Psoas muscle (tissue), 8 donors: Measurements from ENCODE around the gene SETD2. TPM values are rescaled to one million over a fixed set of nuclear protein-coding genes. Genes with fewer than 3 reads are reported as not detected.
A peak's percentile ranks its signal among the peaks of the same experiment; 100 is the strongest.
"Not testable (repeated sequence)": the region's sequence is repeated elsewhere in the genome, so short reads cannot be mapped to it uniquely, and the experiment has no call there.

Experiments
- ATAC-seq, 4 donors: fragments of 200-7000 bp; cut with Tn5 transposase; one replicate each; pipeline ENCODE4 v1.9.1; 2020; ENCODE audit warnings: moderate library complexity in 3 of 4, mild to moderate bottlenecking in 2 of 4
- DNase-seq, 2 donors: peaks; one replicate each; pipeline ENCODE4 v3.0.0-alpha.2; 2020
- H3K27ac ChIP-seq: fragments of 200-600 bp; one replicate; pipeline ENCODE4 v1.8.0; 2022
- H3K27me3 ChIP-seq, 3 donors: fragments of 200-600 bp in 1 of 3; one replicate each; pipeline versions ENCODE4 v1.6.1 to v1.8.0; 2013 to 2022; ENCODE audit warnings: low read length in 2 of 3, mild to moderate bottlenecking in 2 of 3, moderate library complexity in 1 of 3; ENCODE audit not compliant: insufficient read depth in 3 of 3
- H3K36me3 ChIP-seq, 2 donors: fragments of 200-600 bp in 1 of 2; one replicate each; pipeline versions ENCODE4 v1.6.1 to v1.8.0; 2013 to 2022; ENCODE audit warnings: low read depth in 1 of 2, mild to moderate bottlenecking in 1 of 2, moderate library complexity in 1 of 2; ENCODE audit not compliant: insufficient read depth in 1 of 2
- H3K4me1 ChIP-seq: fragments of 200-600 bp; one replicate; pipeline ENCODE4 v1.8.0; 2022
- H3K4me3 ChIP-seq: fragments of 200-600 bp; one replicate; pipeline ENCODE4 v1.8.0; 2022; ENCODE audit warnings: mild to moderate bottlenecking
- H3K9me3 ChIP-seq: fragments of 200-600 bp; one replicate; pipeline ENCODE4 v1.8.0; 2022
- WGBS, 3 donors: extraction: QIAGEN DNeasy Blood & Tissue Kit; methylation state at CpG; one replicate each; pipeline versions ENCODE4 v1.1.6 to v1.1.7; 2013; 5-methylcytosine and 5-hydroxymethylcytosine counted together
- intact Hi-C, 2 donors: fragments of 100-400 bp; cut with DNase I; formaldehyde crosslinking; loops; one replicate each; pipeline versions ENCODE4 v1.11.0 to v1.14.2; 2022
- polyA plus RNA-seq, 3 donors: library from polyadenylated mRNA; stranded (reverse); fragments of 200-250 nt; gene quantifications; one replicate each; pipeline ENCODE4 v1.2.3, GENCODE V29; 2013
- total RNA-seq, 4 donors: library from RNA; stranded (reverse); fragmentation: NEBNext Ultra II Directional in 2 of 4; extraction: Animal tissue kit (Norgen Biotek cat#: 25700) in 2 of 4; gene quantifications; one replicate each; pipeline versions ENCODE4 v1.2.1 to v1.2.4, GENCODE V29; 2021 to 2023
- TF ChIP-seq, protein P1 (sequence below): fragments of 200-600 bp; IDR thresholded peaks from one replicate; pipeline ENCODE4 v1.8.0; 2022; ENCODE audit warnings: antibody characterized with exemption
- donor health status: healthy with polysubstance abuse.
- donor health status: DM: no; HTN: no; CAD: no; lungs with moderate emphysema.
- donor health status: Bipolar disorder and iron deficiency.
- donor health status: healthy.
- donor health status: DM: yes; HTN: yes; CAD: no.
- donor health status: DM: no; HTN: no; CAD: no.
- donor health status: DM: no; HTN: no; CAD: no.
- donor health status: DM: yes; HTN: yes; CAD: no.

The SETD2 gene
- total and polyA plus RNA-seq, 7 donors: 10.1 to 38.1 (median 33.7) TPM

DNA sequence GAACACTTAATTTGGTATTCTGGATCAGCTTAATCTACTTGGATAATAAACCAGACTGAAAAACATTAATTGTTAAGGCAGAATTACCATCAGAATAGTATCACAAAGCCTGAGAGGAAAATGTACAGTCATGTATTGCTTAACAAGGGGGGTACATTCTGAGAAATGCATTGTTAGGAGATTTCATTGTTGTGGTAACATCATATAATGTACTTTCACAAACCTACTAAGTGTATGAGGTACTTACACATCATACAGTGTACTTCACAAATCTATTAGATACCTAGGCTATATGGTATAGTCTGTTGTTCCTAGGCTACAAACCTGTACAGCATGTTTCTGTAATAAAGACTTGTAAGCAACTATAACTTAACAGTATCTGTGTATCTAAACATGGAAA, 116.2 kb downstream of the SETD2 start:
- no peaks in the 10 kb centered on the region for H3K27me3 ChIP-seq
- peaks cover 0 to 27% of the 10 kb centered on the region in 2 donors for H3K36me3 ChIP-seq
- H3K27ac ChIP-seq: no peak overlapping the region
- ATAC-seq (no peak), DNase-seq (no peak)
- no peaks in the 10 kb centered on the region for H3K4me1 ChIP-seq
- no peak overlapping the region for H3K4me3 ChIP-seq
- TF ChIP-seq, protein P1, sequence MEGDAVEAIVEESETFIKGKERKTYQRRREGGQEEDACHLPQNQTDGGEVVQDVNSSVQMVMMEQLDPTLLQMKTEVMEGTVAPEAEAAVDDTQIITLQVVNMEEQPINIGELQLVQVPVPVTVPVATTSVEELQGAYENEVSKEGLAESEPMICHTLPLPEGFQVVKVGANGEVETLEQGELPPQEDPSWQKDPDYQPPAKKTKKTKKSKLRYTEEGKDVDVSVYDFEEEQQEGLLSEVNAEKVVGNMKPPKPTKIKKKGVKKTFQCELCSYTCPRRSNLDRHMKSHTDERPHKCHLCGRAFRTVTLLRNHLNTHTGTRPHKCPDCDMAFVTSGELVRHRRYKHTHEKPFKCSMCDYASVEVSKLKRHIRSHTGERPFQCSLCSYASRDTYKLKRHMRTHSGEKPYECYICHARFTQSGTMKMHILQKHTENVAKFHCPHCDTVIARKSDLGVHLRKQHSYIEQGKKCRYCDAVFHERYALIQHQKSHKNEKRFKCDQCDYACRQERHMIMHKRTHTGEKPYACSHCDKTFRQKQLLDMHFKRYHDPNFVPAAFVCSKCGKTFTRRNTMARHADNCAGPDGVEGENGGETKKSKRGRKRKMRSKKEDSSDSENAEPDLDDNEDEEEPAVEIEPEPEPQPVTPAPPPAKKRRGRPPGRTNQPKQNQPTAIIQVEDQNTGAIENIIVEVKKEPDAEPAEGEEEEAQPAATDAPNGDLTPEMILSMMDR: no peak
- intact Hi-C loops: no loop called here
- H3K9me3 ChIP-seq: no peaks in the 10 kb centered on the region

DNA sequence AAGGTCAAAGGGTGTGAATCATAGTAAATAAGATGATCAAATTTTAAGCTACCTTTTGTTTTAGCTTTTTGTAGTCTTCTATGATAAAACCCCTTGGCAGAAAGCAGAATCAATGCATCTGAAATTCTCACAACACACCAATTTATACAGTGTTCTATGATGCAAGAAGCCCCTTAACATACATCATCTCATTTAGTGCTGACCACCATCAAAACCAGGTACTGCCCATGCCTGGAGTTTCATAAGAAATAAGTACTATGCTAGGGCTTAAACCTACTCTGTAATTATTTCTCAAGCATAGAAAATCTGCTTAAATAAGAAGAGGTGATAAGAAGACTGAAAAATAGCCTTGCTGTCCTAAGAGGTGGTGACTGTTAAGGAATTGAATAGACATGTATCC, 116.8 kb downstream of the SETD2 start:
- no peaks in the 10 kb centered on the region for H3K27me3 ChIP-seq
- DNase-seq: no peak
- TF ChIP-seq, protein P1: no peak
- ATAC-seq: no peak
- H3K9me3 ChIP-seq: no peaks in the 10 kb centered on the region
- no peak overlapping the region for H3K4me3 ChIP-seq
- H3K36me3 ChIP-seq: peaks cover 0 to 31% of the 10 kb centered on the region in 2 donors
- intact Hi-C loops: no loop called here
- H3K4me1 ChIP-seq: no peaks in the 10 kb centered on the region
- no peak overlapping the region for H3K27ac ChIP-seq

DNA sequence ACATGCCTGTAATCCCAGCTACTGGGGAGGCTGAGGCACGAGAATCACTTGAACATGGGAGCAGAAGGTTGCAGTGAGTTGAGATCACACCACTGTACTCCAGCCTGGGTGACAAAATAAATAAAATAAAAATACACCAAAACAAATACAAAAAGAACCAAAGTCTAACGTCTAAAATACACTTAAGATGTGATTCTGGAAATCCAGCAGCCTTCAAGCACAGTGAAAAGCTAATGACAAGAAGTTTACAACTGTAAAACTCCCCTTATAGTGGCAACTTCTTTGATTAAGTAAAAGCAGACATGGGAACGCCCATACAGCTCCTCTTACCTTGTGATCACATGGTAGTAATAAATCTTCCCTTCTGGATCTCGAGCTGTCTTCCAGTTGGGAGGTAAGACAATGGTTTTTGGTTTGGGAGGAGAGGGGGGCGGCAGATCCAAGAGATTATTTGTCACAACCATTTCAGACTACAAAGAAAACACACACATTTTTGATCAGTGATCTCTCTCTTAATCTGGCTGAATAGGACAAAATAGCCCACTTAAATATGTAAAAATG, 121.6 kb downstream of the SETD2 start:
- DNase-seq (no peak), ATAC-seq (peak in 2 of 4 donors; percentile 56 to 62)
- H3K4me3 ChIP-seq: no peak overlapping the region
- H3K36me3 ChIP-seq: peaks cover 3 to 77% of the 10 kb centered on the region in 2 donors
- no peak overlapping the region for H3K27ac ChIP-seq
- 68 to 77% (median 69%) methylated on average over 5 of the region's 5 CpGs for WGBS, 3 donors
- H3K4me1 ChIP-seq: no peaks in the 10 kb centered on the region
- no peaks in the 10 kb centered on the region for H3K27me3 ChIP-seq
- intact Hi-C loops: no loop called here
- H3K9me3 ChIP-seq: no peaks in the 10 kb centered on the region
- TF ChIP-seq, protein P1: no peak

DNA sequence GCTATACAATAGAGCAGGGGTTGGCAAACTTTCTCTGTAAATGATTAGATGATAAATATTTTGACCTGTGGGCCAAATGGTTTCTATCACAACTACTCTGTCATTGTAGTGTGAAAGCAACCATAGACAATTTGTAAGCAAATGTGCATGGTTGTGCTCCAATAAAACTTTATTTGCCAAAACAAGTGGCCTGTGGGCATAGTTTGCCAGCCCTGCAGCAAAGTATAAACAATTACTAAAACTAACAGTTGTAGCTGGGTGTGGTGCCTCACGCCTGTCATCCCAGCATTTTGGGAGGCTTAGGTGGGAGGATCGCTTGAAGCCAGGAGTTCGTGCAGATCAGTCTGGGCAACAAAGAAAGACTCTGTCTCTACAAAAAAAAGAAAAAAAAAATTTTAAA, 122.8 kb downstream of the SETD2 start:
- DNase-seq (no peak), ATAC-seq (no peak)
- intact Hi-C loops: no loop called here
- H3K27ac ChIP-seq: no peak overlapping the region
- H3K9me3 ChIP-seq: no peaks in the 10 kb centered on the region
- no peaks in the 10 kb centered on the region for H3K27me3 ChIP-seq
- peaks cover 5 to 86% of the 10 kb centered on the region in 2 donors for H3K36me3 ChIP-seq
- TF ChIP-seq, protein P1: no peak
- no peaks in the 10 kb centered on the region for H3K4me1 ChIP-seq
- WGBS, 3 donors: 94 to 96% (median 94%) methylated on average over 3 of the region's 3 CpGs
- H3K4me3 ChIP-seq: no peak overlapping the region

DNA sequence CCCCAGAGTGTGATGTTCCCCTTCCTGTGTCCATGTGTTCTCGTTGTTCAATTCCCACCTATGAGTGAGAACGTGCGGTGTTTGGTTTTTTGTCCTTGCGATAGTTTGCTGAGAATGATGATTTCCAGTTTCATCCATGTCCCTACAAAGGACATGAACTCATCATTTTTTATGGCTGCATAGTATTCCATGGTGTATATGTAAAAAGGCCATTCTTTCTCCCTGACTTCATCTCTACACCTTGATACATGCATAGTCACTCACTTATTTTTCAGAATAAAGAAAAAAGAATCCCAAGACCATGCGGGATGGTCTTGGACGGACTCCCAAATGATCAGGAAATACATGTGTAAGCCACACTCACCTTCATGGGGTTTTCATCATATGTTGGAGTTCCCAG, 126.6 kb downstream of the SETD2 start:
- intact Hi-C loops, ATAC-seq, H3K27ac ChIP-seq, DNase-seq, H3K4me1 ChIP-seq, H3K4me3 ChIP-seq, H3K9me3 ChIP-seq, H3K27me3 ChIP-seq: not testable (repeated sequence)
- 48 to 81% (median 80%) methylated on average over 2 to 6 of the region's 6 CpGs for WGBS, 3 donors
- peaks cover 9 to 83% of the 10 kb centered on the region in 2 donors for H3K36me3 ChIP-seq
